GM08714 (cell line): Measurements from ENCODE around the gene CDRT4.

Experiments used
- H3K4me3 ChIP-seq: fragments of 200-500 bp; sonication (Bioruptor generic); 2 replicates; pipeline ENCODE4 v1.5.1; 2014; ENCODE audit warnings: mild to moderate bottlenecking, low read length, inconsistent platforms
- ZNF274 ChIP-seq: IDR thresholded peaks from 2 replicates; pipeline ENCODE4 v1.6.1; 2012; ENCODE audit warnings: mild to moderate bottlenecking, low read depth, low read length

Gene CDRT4

GRCh38 chr17:15481481-15481880 is 14.1 kb upstream of the CDRT4 start:
- no peak for TF ChIP-seq ZNF274

GRCh38 chr17:15480204-15480603 is 12.8 kb upstream of the CDRT4 start:
- no peak overlapping the region for H3K4me3 ChIP-seq
- TF ChIP-seq ZNF274 = no peak

More at GRCh38 chr17:15481481-15481880, 14.1 kb upstream of the CDRT4 start:
- H3K4me3 ChIP-seq = no peak overlapping the region

DNA sequence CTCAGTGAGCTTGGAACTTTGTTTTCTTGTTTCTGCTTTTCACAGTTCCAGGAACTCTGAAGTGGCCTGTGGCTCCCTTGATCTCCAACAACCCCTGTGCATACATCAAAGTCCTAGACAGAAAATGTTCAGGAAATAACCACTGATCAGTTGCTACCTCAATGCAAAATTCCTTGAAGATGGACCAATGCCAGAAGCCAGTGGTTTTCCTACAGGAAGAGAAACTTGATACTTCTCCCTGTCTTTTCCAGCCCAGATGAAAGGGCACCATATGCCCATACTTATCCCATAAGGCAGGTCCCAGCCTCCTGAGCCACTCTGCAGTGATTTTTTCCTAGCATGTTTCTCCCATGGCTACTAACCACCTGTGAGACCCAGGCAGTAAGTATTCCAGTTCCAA is 12.3 kb upstream of the CDRT4 start:
- no peak overlapping the region for H3K4me3 ChIP-seq
- TF ChIP-seq ZNF274 = no peak

- no peak for TF ChIP-seq ZNF274
- H3K4me3 ChIP-seq = no peak overlapping the region
These were observed 11.4 kb upstream of the CDRT4 start for GRCh38 chr17:15478845-15479244.

GRCh38 chr17:15475631-15476354 is 8.4 kb upstream of the CDRT4 start:
- H3K4me3 ChIP-seq = no peak overlapping the region
- TF ChIP-seq ZNF274 = no peak

GRCh38 chr17:15472891-15473290 is 5.5 kb upstream of the CDRT4 start:
- no peak for TF ChIP-seq ZNF274
- no peak overlapping the region for H3K4me3 ChIP-seq

- no peak overlapping the region for H3K4me3 ChIP-seq
- TF ChIP-seq ZNF274 = no peak
These were observed 3.1 kb upstream of the CDRT4 start for GRCh38 chr17:15470536-15470935.

DNA sequence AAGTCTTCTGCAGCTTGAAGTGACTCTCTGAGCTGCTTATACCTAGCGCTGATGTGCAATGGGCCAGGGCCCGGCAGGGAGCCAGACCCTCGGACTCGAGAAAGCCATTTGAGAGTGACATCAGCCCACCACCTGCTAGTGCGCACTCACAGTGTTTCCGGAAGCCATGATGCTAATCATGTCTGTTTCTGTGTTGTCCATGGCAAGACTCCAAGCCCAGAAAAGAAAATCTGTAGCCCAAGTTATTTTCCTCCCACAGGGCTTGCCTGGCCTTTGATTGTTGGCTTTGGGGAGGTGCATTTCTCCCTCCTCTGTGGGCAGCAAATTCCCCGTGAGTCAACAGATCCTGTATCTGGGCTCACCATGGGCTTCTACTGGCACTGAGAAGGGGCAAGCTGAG is 1.8 kb upstream of the CDRT4 start:
- H3K4me3 ChIP-seq = no peak overlapping the region
- TF ChIP-seq ZNF274 = no peak

- TF ChIP-seq ZNF274 = no peak
These were observed 705 bp upstream of the CDRT4 start for GRCh38 chr17:15468126-15468525.

GRCh38 chr17:15466131-15466530 is 1.3 kb downstream of the CDRT4 start:
- H3K4me3 ChIP-seq = no peak overlapping the region
- TF ChIP-seq ZNF274 = no peak

More at GRCh38 chr17:15468126-15468525, 705 bp upstream of the CDRT4 start:
- no peak overlapping the region for H3K4me3 ChIP-seq

GRCh38 chr17:15465045-15465701 is 2.2 kb downstream of the CDRT4 start:
- H3K4me3 ChIP-seq = no peak overlapping the region
- TF ChIP-seq ZNF274 = no peak

- no peak for TF ChIP-seq ZNF274
- no peak overlapping the region for H3K4me3 ChIP-seq
These were observed 3.0 kb downstream of the CDRT4 start for GRCh38 chr17:15464231-15464985.

DNA sequence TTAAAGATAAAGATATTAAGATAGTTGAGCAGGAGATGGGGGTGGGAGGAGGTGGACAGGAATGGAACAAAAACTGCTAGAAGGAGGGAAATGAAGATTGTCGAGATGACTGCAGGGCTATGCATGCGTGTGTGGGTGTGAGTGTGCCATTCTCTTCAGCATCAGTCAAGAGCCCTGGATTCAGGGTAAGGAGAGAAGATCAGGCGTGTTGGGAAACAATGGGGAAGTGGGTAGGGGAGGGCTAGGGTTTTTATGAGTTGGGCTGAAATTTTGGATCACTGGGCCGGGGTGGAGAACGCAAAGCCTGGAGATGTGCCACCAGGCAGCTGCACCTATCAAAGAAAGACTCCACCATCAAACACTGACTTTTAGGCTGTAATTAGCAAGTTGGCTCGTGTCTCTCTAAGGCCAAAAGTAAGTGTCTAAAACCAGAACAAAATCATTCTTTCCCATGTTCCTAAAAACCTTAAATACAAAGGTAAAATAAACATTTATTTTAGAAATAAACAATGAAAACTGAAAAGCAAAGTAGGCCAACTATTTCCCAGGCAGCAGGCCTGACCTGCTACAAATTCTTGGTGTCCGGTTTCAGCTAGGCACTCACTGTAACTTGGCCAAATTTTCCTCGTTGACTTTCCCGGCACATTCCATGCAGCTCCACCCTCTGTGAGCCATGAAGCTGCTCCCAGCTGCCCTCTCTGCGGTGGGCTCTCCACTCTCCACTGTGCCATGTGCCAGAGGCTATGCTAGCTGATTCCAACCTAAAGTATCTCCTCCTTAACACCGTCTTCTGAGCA is 4.2 kb downstream of the CDRT4 start:
- no peak for TF ChIP-seq ZNF274
- no peak overlapping the region for H3K4me3 ChIP-seq

DNA sequence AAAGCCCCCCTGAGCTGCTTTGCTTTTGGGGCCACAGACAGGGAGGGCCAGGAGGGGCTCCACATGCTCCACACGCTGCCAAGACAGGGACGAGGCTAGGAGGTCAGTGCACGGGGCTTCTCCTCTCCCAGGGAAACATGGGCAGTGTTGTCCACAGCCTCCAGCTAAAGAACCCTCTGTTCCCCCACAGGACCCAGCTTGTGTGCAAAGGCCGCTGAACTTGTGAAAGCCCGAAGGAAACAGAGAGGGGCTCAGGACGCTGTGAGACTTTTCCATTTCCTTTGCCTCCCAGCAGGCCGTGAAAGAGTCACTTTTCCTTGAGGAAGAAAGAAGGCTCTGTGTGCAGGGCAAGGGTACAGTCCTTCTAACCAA is 9.7 kb downstream of the CDRT4 start:
- TF ChIP-seq ZNF274 = no peak
- no peak overlapping the region for H3K4me3 ChIP-seq
